ENCODE results near the gene MXD4. TPM values are rescaled to one million over a fixed set of nuclear protein-coding genes. Genes with fewer than 3 reads are reported as not detected.
"Not testable (repeated sequence)": the region's sequence is repeated elsewhere in the genome, so short reads cannot be mapped to it uniquely, and the experiment has no call there.

The MXD4 gene
- polyA plus RNA-seq, 4 donors: 24.0 to 46.7 (median 32.7) TPM

- not testable (repeated sequence) for H3K4me1 ChIP-seq (ENCODE audit: control insufficient read depth in 3 of 3, insufficient read depth in 2 of 3, low read depth in 1 of 3, low read length in 2 of 3); H3K9me3 ChIP-seq (ENCODE audit: control insufficient read depth in 2 of 2, insufficient read depth in 1 of 2, low read depth in 1 of 2, low read length in 1 of 2); H3K27me3 ChIP-seq (ENCODE audit: control insufficient read depth in 3 of 3, insufficient read depth in 3 of 3, low read length in 3 of 3); FAIRE-seq; H3K4me3 ChIP-seq (ENCODE audit: low read depth in 1 of 3, low read length in 3 of 3); DNase-seq; H3K27ac ChIP-seq (ENCODE audit: low read depth in 1 of 3, low read length in 2 of 3)
- H3K36me3 ChIP-seq (ENCODE audit: control insufficient read depth in 3 of 3, insufficient read depth in 2 of 3, low read depth in 1 of 3, low read length in 3 of 3): peaks cover 0 to 12% (median 0%) of the 10 kb centered on the region in 3 donors
- WGBS, 3 donors: 89 to 96% (median 95%) methylated on average over 9 to 10 of the region's 10 CpGs
These were observed 13.1 kb upstream of the MXD4 start for GRCh38 chr4:2275044-2275397.

DNA sequence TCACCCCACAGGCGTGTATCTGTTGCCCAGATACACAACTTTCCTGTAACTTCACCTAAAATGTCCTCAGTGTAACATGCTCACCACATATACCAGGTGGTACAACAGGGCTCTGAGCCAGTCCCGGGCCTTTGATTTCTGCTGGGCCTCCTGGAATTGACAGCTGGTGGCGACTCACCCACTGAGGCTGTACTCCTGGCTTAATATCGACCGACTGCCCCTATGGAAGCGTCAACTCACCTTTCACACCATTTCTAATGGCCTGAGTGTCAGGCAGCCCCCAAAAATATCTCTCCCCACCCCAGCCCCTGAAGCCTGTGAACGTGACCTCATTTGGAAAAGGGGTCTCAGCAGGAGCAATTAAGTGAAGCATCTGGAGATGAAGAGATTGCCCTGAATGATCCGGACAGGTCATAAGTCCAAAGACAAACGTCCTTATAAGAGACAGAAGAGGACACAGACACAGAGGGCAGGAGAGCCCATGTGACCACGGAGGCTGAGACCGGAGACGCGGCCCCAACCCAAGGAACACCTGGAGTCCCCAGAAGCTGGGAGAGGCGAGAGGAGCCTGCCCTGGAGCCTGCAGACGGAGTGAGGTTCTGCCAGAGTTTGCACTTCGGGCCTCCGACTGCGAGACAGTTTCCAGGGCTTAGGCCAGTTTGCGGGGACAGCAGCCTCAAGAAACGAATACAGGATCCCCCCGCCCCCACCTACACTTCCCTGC is 12.6 kb upstream of the MXD4 start:
- FAIRE-seq (no peak), DNase-seq (no peak)
- peaks cover 0 to 4% (median 0%) of the 10 kb centered on the region in 3 donors for H3K4me1 ChIP-seq (ENCODE audit: control insufficient read depth in 3 of 3, insufficient read depth in 2 of 3, low read depth in 1 of 3, low read length in 2 of 3)
- 68 to 80% (median 80%) methylated on average over 19 to 21 of the region's 21 CpGs for WGBS, 3 donors
- H3K9me3 ChIP-seq (ENCODE audit: control insufficient read depth in 2 of 2, insufficient read depth in 1 of 2, low read depth in 1 of 2, low read length in 1 of 2): no peaks in the 10 kb centered on the region
- peaks cover 0 to 12% (median 0%) of the 10 kb centered on the region in 3 donors for H3K36me3 ChIP-seq (ENCODE audit: control insufficient read depth in 3 of 3, insufficient read depth in 2 of 3, low read depth in 1 of 3, low read length in 3 of 3)
- no peaks in the 10 kb centered on the region for H3K27me3 ChIP-seq (ENCODE audit: control insufficient read depth in 3 of 3, insufficient read depth in 3 of 3, low read length in 3 of 3)
- no peak overlapping the region for H3K4me3 ChIP-seq (ENCODE audit: low read depth in 1 of 3, low read length in 3 of 3)
- H3K27ac ChIP-seq (ENCODE audit: low read depth in 1 of 3, low read length in 2 of 3): no peak overlapping the region

GRCh38 chr4:2273657-2274319 is 11.9 kb upstream of the MXD4 start:
- Histone ChIP-seq H3K4me3 (ENCODE audit: low read depth in 1 of 3, low read length in 3 of 3) (no peak overlapping the region), H3K27me3 (ENCODE audit: control insufficient read depth in 3 of 3, insufficient read depth in 3 of 3, low read length in 3 of 3) (no peaks in the 10 kb centered on the region), H3K36me3 (ENCODE audit: control insufficient read depth in 3 of 3, insufficient read depth in 2 of 3, low read depth in 1 of 3, low read length in 3 of 3) (peaks cover 0 to 12% (median 0%) of the 10 kb centered on the region in 3 donors), H3K4me1 (ENCODE audit: control insufficient read depth in 3 of 3, insufficient read depth in 2 of 3, low read depth in 1 of 3, low read length in 2 of 3) (peaks cover 0 to 4% (median 0%) of the 10 kb centered on the region in 3 donors), H3K27ac (ENCODE audit: low read depth in 1 of 3, low read length in 2 of 3) (no peak overlapping the region), H3K9me3 (ENCODE audit: control insufficient read depth in 2 of 2, insufficient read depth in 1 of 2, low read depth in 1 of 2, low read length in 1 of 2) (no peaks in the 10 kb centered on the region)
- FAIRE-seq (no peak), DNase-seq (no peak)
- 57 to 73% (median 71%) methylated on average over 23 to 24 of the region's 24 CpGs for WGBS, 3 donors

DNA sequence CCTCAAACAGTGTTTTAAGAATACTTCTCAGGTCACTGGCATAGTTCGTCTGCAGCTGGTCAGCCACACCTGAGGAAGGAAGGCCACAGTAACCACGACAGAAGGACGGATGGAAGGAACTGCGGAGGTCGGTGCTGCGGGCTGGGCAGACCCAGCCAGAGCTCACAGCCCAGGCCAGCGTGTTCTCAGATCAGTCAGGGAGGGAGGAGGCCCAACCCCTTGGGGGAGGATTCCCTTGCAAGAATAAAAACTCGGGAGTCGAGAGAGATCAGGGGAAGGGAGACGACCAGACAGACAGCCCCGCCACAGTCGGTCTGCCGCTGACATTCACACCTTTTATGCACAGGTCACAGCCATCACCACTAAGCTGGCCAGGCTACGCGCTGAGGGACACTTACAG is 11.3 kb upstream of the MXD4 start:
- Histone ChIP-seq H3K4me3 (ENCODE audit: low read depth in 1 of 3, low read length in 3 of 3) (no peak overlapping the region), H3K27me3 (ENCODE audit: control insufficient read depth in 3 of 3, insufficient read depth in 3 of 3, low read length in 3 of 3) (no peaks in the 10 kb centered on the region), H3K4me1 (ENCODE audit: control insufficient read depth in 3 of 3, insufficient read depth in 2 of 3, low read depth in 1 of 3, low read length in 2 of 3) (peaks cover 0 to 4% (median 0%) of the 10 kb centered on the region in 3 donors), H3K27ac (ENCODE audit: low read depth in 1 of 3, low read length in 2 of 3) (no peak overlapping the region), H3K36me3 (ENCODE audit: control insufficient read depth in 3 of 3, insufficient read depth in 2 of 3, low read depth in 1 of 3, low read length in 3 of 3) (peaks cover 0 to 12% (median 0%) of the 10 kb centered on the region in 3 donors), H3K9me3 (ENCODE audit: control insufficient read depth in 2 of 2, insufficient read depth in 1 of 2, low read depth in 1 of 2, low read length in 1 of 2) (no peaks in the 10 kb centered on the region)
- FAIRE-seq: no peak
- WGBS, 3 donors: 75 to 85% (median 82%) methylated on average over 14 to 15 of the region's 15 CpGs
- DNase-seq: no peak

DNA sequence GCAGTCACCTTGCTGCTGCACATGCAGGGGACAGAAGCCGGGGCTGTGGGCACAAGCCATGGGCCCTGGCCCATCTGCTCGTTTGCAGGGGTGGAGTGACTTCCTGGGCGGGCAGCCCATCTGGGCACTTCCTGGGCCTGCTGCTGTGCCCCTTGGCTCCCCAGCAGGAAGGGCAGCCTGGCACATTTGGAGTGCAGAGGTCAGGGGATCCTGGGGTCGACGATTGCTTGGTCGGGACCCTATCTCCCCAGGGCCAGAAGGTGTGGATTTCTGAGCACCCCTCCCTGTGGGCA is 10.9 kb upstream of the MXD4 start:
- FAIRE-seq (no peak), DNase-seq (no peak)
- Histone ChIP-seq H3K27ac (ENCODE audit: low read depth in 1 of 3, low read length in 2 of 3) (no peak overlapping the region), H3K36me3 (ENCODE audit: control insufficient read depth in 3 of 3, insufficient read depth in 2 of 3, low read depth in 1 of 3, low read length in 3 of 3) (peaks cover 0 to 12% (median 0%) of the 10 kb centered on the region in 3 donors), H3K9me3 (ENCODE audit: control insufficient read depth in 2 of 2, insufficient read depth in 1 of 2, low read depth in 1 of 2, low read length in 1 of 2) (no peaks in the 10 kb centered on the region), H3K4me3 (ENCODE audit: low read depth in 1 of 3, low read length in 3 of 3) (no peak overlapping the region), H3K27me3 (ENCODE audit: control insufficient read depth in 3 of 3, insufficient read depth in 3 of 3, low read length in 3 of 3) (no peaks in the 10 kb centered on the region), H3K4me1 (ENCODE audit: control insufficient read depth in 3 of 3, insufficient read depth in 2 of 3, low read depth in 1 of 3, low read length in 2 of 3) (peaks cover 0 to 4% (median 0%) of the 10 kb centered on the region in 3 donors)
- 75 to 88% (median 82%) methylated on average over 3 to 6 of the region's 6 CpGs for WGBS, 3 donors

GRCh38 chr4:2272026-2272827 is 10.3 kb upstream of the MXD4 start:
- Histone ChIP-seq H3K27ac (ENCODE audit: low read depth in 1 of 3, low read length in 2 of 3) (no peak overlapping the region), H3K4me1 (ENCODE audit: control insufficient read depth in 3 of 3, insufficient read depth in 2 of 3, low read depth in 1 of 3, low read length in 2 of 3) (peaks cover 0 to 4% (median 0%) of the 10 kb centered on the region in 3 donors), H3K27me3 (ENCODE audit: control insufficient read depth in 3 of 3, insufficient read depth in 3 of 3, low read length in 3 of 3) (no peaks in the 10 kb centered on the region), H3K4me3 (ENCODE audit: low read depth in 1 of 3, low read length in 3 of 3) (no peak overlapping the region), H3K36me3 (ENCODE audit: control insufficient read depth in 3 of 3, insufficient read depth in 2 of 3, low read depth in 1 of 3, low read length in 3 of 3) (peaks cover 0 to 12% (median 0%) of the 10 kb centered on the region in 3 donors), H3K9me3 (ENCODE audit: control insufficient read depth in 2 of 2, insufficient read depth in 1 of 2, low read depth in 1 of 2, low read length in 1 of 2) (no peaks in the 10 kb centered on the region)
- DNase-seq: no peak
- WGBS, 3 donors: 90 to 91% (median 91%) methylated on average over 25 of the region's 25 CpGs
- FAIRE-seq: no peak

DNA sequence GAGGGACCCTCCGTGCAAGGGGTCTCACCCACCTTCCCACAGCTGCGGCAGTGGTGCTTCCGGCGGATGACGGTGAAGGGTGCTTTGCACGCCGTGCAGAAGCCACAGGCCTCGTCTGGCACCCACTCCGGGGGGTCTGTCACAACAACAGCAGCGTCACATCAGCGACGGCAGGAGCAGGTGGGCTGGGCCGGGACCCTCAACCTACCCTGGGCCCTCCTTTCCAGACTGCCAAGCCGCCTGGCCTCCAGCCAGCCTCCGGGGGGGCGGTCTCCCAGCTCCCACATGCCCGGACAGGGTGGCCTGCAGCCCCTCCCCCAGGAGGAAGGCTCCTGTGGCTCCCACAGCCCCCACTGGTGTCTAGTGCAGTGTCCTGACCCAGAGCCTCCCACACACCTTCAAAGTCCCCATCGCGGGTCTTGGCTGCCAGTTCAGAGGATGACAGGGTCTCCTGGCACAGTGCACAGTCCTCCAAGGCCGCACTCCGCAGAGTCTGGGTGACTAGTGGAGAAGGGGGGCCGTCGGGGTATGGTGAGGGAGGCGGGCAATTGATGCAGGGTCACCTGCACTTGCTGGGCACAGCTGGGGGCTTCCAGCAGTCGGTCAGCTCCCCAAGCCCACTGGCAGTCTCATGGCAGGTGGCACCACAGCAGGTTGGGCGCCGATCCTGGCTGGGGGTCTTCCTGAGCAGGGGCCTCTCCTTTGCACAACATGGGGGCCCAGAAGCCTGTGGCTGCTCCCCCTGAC is 9.5 kb upstream of the MXD4 start:
- 85 to 92% (median 91%) methylated on average over 23 to 27 of the region's 27 CpGs for WGBS, 3 donors
- FAIRE-seq: no peak
- no peaks in the 10 kb centered on the region for H3K27me3 ChIP-seq (ENCODE audit: control insufficient read depth in 3 of 3, insufficient read depth in 3 of 3, low read length in 3 of 3)
- no peak for DNase-seq
- peaks cover 0 to 12% (median 0%) of the 10 kb centered on the region in 3 donors for H3K36me3 ChIP-seq (ENCODE audit: control insufficient read depth in 3 of 3, insufficient read depth in 2 of 3, low read depth in 1 of 3, low read length in 3 of 3)
- no peak overlapping the region for H3K4me3 ChIP-seq (ENCODE audit: low read depth in 1 of 3, low read length in 3 of 3)
- H3K27ac ChIP-seq (ENCODE audit: low read depth in 1 of 3, low read length in 2 of 3): no peak overlapping the region
- no peaks in the 10 kb centered on the region for H3K9me3 ChIP-seq (ENCODE audit: control insufficient read depth in 2 of 2, insufficient read depth in 1 of 2, low read depth in 1 of 2, low read length in 1 of 2)
- peaks cover 0 to 4% (median 0%) of the 10 kb centered on the region in 3 donors for H3K4me1 ChIP-seq (ENCODE audit: control insufficient read depth in 3 of 3, insufficient read depth in 2 of 3, low read depth in 1 of 3, low read length in 2 of 3)
